ENCODE measurements around the gene CLUH.

GRCh38 chr17:2713881-2714280 is 2.3 kb upstream of the CLUH start:
- TF ChIP-seq CTCF (IDR thresholded peaks at IDR 0.05), result no peak
- TF ChIP-seq EZH2phosphoT487 (IDR thresholded peaks at IDR 0.05), result no peak

Measured in neural progenitor cell (in vitro differentiated cells).